ENCODE measurements around the gene CFAP70.
"Not testable (repeated sequence)": the region's sequence is repeated elsewhere in the genome, so short reads cannot be mapped to it uniquely, and the experiment has no call there.

CFAP70 gene

GRCh38 chr10:73358331-73359279 is at the start of gene CFAP70:
Gene CFAP70 (minus strand): TSS chr10:73358864. CDS start chr10:73354796, 4,068 bp downstream.
- DNase-seq, result peak; percentile 81 to 84

GRCh38 chr10:73408061-73408460 is 49.4 kb upstream of the CFAP70 start:
- no peak for DNase-seq

- DNase-seq, result no peak
These were observed 48.8 kb upstream of the CFAP70 start for GRCh38 chr10:73407495-73407894.

GRCh38 chr10:73406846-73407245 is 48.2 kb upstream of the CFAP70 start:
- DNase-seq, result no peak

- no peak for DNase-seq
These were observed 46.9 kb upstream of the CFAP70 start for GRCh38 chr10:73405556-73405955.

GRCh38 chr10:73404690-73405089 is 46.0 kb upstream of the CFAP70 start:
- no peak for DNase-seq

- DNase-seq, result no peak
These were observed 43.0 kb upstream of the CFAP70 start for GRCh38 chr10:73401636-73402035.

- no peak for DNase-seq
These were observed 40.4 kb upstream of the CFAP70 start for GRCh38 chr10:73399063-73399462.

GRCh38 chr10:73398024-73398423 is 39.4 kb upstream of the CFAP70 start:
- no peak for DNase-seq

GRCh38 chr10:73394325-73394724 is 35.7 kb upstream of the CFAP70 start:
- DNase-seq, result not testable (repeated sequence)

GRCh38 chr10:73388228-73388627 is 29.6 kb upstream of the CFAP70 start:
- DNase-seq, result no peak

- DNase-seq, result no peak
These were observed 27.9 kb upstream of the CFAP70 start for GRCh38 chr10:73386583-73386982.

- DNase-seq, result no peak
These were observed 20.5 kb upstream of the CFAP70 start for GRCh38 chr10:73379064-73379748.

GRCh38 chr10:73376679-73377078 is 18.0 kb upstream of the CFAP70 start:
- no peak for DNase-seq

GRCh38 chr10:73368238-73368637 is 9.6 kb upstream of the CFAP70 start:
- no peak for DNase-seq

GRCh38 chr10:73366381-73367298 is 8.0 kb upstream of the CFAP70 start:
- no peak for DNase-seq

GRCh38 chr10:73364964-73365363 is 6.3 kb upstream of the CFAP70 start:
- DNase-seq, result no peak

- no peak for DNase-seq
These were observed 828 bp upstream of the CFAP70 start for GRCh38 chr10:73359492-73359891.

- DNase-seq, result no peak
These were observed 843 bp downstream of the CFAP70 start for GRCh38 chr10:73357821-73358220.

- DNase-seq, result no peak
These were observed 1.5 kb downstream of the CFAP70 start for GRCh38 chr10:73357166-73357565.

- no peak for DNase-seq
These were observed 14.4 kb downstream of the CFAP70 start for GRCh38 chr10:73344269-73344668.

GRCh38 chr10:73340121-73340520 is 18.5 kb downstream of the CFAP70 start:
- no peak for DNase-seq

- no peak for DNase-seq
These were observed 19.2 kb downstream of the CFAP70 start for GRCh38 chr10:73339436-73339835.
